ENCODE measurements around the gene PAGE4. TPM values are rescaled to one million over a fixed set of nuclear protein-coding genes. Genes with fewer than 3 reads are reported as not detected.

The PAGE4 gene
- total and polyA plus RNA-seq, 9 of the 15 experiments (the other 6 are each of a cell fraction or from before 2014, with no cell fraction given), result 0.99 to 8.0 (median 3.9) TPM

- TF ChIP-seq HCFC1 (IDR thresholded peaks at IDR 0.05; ENCODE audit: low read depth, low read length) (peak; percentile 8; the same call in 1 of the 2 replicates), CTCF (IDR thresholded peaks at IDR 0.05 in 2 of 3, conservative IDR thresholded peaks at IDR 0.05 in 1 of 3; ENCODE audit: insufficient read depth in 2 of 3, low read depth in 1 of 3, low read length in 3 of 3) (peak; percentile 55 to 67 (median 56)), HIVEP1 (CRISPR knock-in tag; IDR thresholded peaks at IDR 0.05) (no peak), SIRT6 (IDR thresholded peaks at IDR 0.05; ENCODE audit: low read depth, low read length) (no peak), ZBTB7A (IDR thresholded peaks at IDR 0.05; ENCODE audit: borderline replicate concordance, control insufficient read depth, low read depth, low read length) (peak; percentile 13; the same call in 1 of the 2 replicates), MEIS2 (IDR thresholded peaks at IDR 0.05; ENCODE audit: partially characterized antibody) (peak; percentile 7), USF1 (CRISPR knock-in tag; IDR thresholded peaks at IDR 0.05) (peak; percentile 63; the same call in 1 of the 2 replicates), REST (IDR thresholded peaks at IDR 0.05; ENCODE audit: borderline replicate concordance) (peak; percentile 9; the same call in 1 of the 2 replicates), REST (CRISPR knock-in tag; IDR thresholded peaks at IDR 0.05; ENCODE audit: low read depth) (no peak), CCNT2 (IDR thresholded peaks at IDR 0.05; ENCODE audit: borderline replicate concordance, extremely low read depth, insufficient read length, low read depth, low read length) (peak; percentile 72), EGR1 (conservative IDR thresholded peaks at IDR 0.05) (peak; percentile 98), POLR2B (IDR thresholded peaks at IDR 0.05; ENCODE audit: low read depth, partially characterized antibody) (peak; percentile 22), SMARCE1 (IDR thresholded peaks at IDR 0.05) (no peak), USF2 (CRISPR knock-in tag; IDR thresholded peaks at IDR 0.05) (peak; percentile 70), L3MBTL2 (IDR thresholded peaks at IDR 0.05) (peak; percentile 83), MAFG (tag; conservative IDR thresholded peaks at IDR 0.05) (0 out of 2 replicates have a peak, but pooled peaks have one; percentile 5)
These were observed 49.9 kb downstream of the PAGE4 start, which contains the start of gene USP27X (continued) for GRCh38 chrX:49878834-49879655.
